ENCODE data around the gene SPRR2A. TPM values are rescaled to one million over a fixed set of nuclear protein-coding genes. Genes with fewer than 3 reads are reported as not detected.

The SPRR2A gene
- total RNA-seq, 1 experiment from 2014 or later = not detected

GRCh38 chr1:153070243-153070642, 12.9 kb upstream of the SPRR2A start:
- peaks cover 34% of the 10 kb centered on the region for H3K27me3 ChIP-seq (ENCODE audit: insufficient read depth, low read length)
- ATAC-seq = no peak
- no peaks in the 10 kb centered on the region for H3K9me3 ChIP-seq (ENCODE audit: control insufficient read depth in 1 of 2, insufficient read depth in 1 of 2, low read depth in 1 of 2, low read length in 2 of 2)
- no peaks in the 10 kb centered on the region for H3K4me1 ChIP-seq (ENCODE audit: control insufficient read depth in 1 of 2, insufficient read depth in 2 of 2, low read length in 2 of 2)
- ChIA-PET RAD21 (ENCODE audit: low non-redundant PET in 1 of 2, low total read pairs in 2 of 2, uncharacterized antibody in 2 of 2, unreplicated experiment in 2 of 2) (no interaction called here), CTCF (no interaction called here), POLR2A (no interaction called here)
- H2AFZ ChIP-seq (ENCODE audit: low read depth, low read length, poor library complexity, severe bottlenecking) = no peak overlapping the region
- no peaks in the 10 kb centered on the region for H3K9me2 ChIP-seq (ENCODE audit: insufficient read depth)
- H3K79me2 ChIP-seq (ENCODE audit: insufficient read depth, low read length) = no peaks in the 10 kb centered on the region
- no peak overlapping the region for H3K9ac ChIP-seq (ENCODE audit: low read length)
- BruUV-seq (replicated peaks) = no TSS peak
- TF ChIP-seq, protein P1, sequence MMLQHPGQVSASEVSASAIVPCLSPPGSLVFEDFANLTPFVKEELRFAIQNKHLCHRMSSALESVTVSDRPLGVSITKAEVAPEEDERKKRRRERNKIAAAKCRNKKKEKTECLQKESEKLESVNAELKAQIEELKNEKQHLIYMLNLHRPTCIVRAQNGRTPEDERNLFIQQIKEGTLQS (IDR thresholded peaks at IDR 0.05) = no peak
- no peak for TF ChIP-seq SRF (IDR thresholded peaks at IDR 0.05; ENCODE audit: low read depth)
- TF ChIP-seq ELF1 (IDR thresholded peaks at IDR 0.05; ENCODE audit: borderline replicate concordance, low read depth) = no peak
- H4K20me1 ChIP-seq (ENCODE audit: insufficient read depth) = no peaks in the 10 kb centered on the region
- intact Hi-C loops (cut with micrococcal nuclease) = no loop called here
- H3K4me3 ChIP-seq (replicated peaks in 1 of 2; ENCODE audit: low read depth in 1 of 2, low read length in 2 of 2) = no peak overlapping the region
- no peak overlapping the region for H3K27ac ChIP-seq (ENCODE audit: low read depth, low read length)
- DNase-seq (ENCODE audit: low read depth, low spot score) = no peak
- no peak overlapping the region for H3K4me2 ChIP-seq (ENCODE audit: low read length)
- H3K36me3 ChIP-seq (ENCODE audit: control insufficient read depth in 1 of 2, insufficient read depth in 2 of 2, low read length in 2 of 2) = no peaks in the 10 kb centered on the region

DNA sequence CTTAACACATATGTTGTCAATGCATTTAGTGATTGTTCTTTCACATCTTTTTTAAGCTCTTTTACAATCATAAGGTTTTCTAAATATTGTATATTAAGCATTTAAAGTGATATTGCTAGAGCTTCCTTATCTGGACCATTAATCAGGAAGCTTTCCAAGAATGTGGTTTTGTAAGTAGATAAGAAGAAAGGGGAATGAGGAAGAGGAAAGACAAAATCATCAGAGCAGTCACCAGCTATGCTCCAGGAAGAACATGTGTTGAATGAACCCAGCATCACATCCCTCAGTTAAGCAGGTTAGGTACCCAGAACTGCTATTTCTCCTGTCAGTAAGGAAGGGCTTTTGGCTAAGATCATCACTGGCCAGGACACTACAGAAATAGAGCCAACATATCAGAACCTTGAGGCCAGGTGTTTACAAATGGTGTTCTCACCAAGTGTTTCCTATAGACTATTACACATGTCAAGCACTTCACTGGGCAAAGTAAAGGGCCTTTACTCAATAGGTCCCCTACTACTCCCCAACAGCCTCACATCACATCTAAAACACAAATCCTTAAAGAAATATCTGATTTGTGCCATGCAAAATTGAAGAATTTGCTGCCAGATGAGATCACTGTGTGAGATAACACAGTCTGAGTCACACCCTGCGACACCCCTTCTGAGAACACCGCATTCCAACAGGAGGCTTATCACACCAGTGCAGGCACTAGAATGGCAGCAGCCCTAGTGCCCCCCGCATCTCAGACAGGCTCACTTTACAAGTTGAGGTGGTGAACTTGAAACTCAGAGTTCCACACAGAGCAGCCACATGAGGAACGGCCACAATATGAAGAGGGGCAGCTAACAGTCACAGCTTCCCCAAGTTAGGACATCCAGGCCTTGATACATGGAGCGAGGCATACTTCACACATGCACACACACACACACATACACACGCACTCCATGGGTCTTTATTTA, 1.8 kb upstream of the SPRR2A start:
- CTCF ChIA-PET = interaction anchor here (1.5 kb wide), 1 partner anchor 8 kb away, joined by 4 read pairs; no protein-coding TSS in a partner anchor
- TF ChIP-seq SP1 (IDR thresholded peaks at IDR 0.05; ENCODE audit: low read depth) (no peak), YY1 (IDR thresholded peaks at IDR 0.05; ENCODE audit: extremely low read depth, insufficient replicate concordance, low read depth, low read length) (no peak), ELF1 (IDR thresholded peaks at IDR 0.05; ENCODE audit: borderline replicate concordance, low read depth) (no peak), SRF (IDR thresholded peaks at IDR 0.05; ENCODE audit: low read depth) (no peak), FOSL1 (IDR thresholded peaks at IDR 0.05; ENCODE audit: low read depth) (no peak), EZH2 (IDR thresholded peaks at IDR 0.05) (no peak), RAD21 (IDR thresholded peaks at IDR 0.05; ENCODE audit: low read depth) (no peak), EZH2phosphoT487 (IDR thresholded peaks at IDR 0.05; ENCODE audit: borderline replicate concordance) (no peak), MAX (IDR thresholded peaks at IDR 0.05) (no peak), CTCF (IDR thresholded peaks at IDR 0.05 in 2 of 3, conservative IDR thresholded peaks at IDR 0.05 in 1 of 3; ENCODE audit: borderline replicate concordance in 1 of 3, insufficient read depth in 1 of 3, low read depth in 2 of 3, low read length in 2 of 3) (no peak), JUND (IDR thresholded peaks at IDR 0.05) (no peak), EGR1 (IDR thresholded peaks at IDR 0.05; ENCODE audit: low read depth) (no peak)
- TF ChIP-seq, protein P1 (IDR thresholded peaks at IDR 0.05) = no peak

More for the DNA sequence above, 1.8 kb upstream of the SPRR2A start:
- Histone ChIP-seq H3K9me2 (ENCODE audit: insufficient read depth) (no peaks in the 10 kb centered on the region), H3K27ac (ENCODE audit: low read depth, low read length) (no peak overlapping the region), H3K9me3 (ENCODE audit: control insufficient read depth in 1 of 2, insufficient read depth in 1 of 2, low read depth in 1 of 2, low read length in 2 of 2) (no peaks in the 10 kb centered on the region), H3K79me2 (ENCODE audit: insufficient read depth, low read length) (no peaks in the 10 kb centered on the region), H3K4me3 (replicated peaks in 1 of 2; ENCODE audit: low read depth in 1 of 2, low read length in 2 of 2) (no peak overlapping the region), H4K20me1 (ENCODE audit: insufficient read depth) (no peaks in the 10 kb centered on the region), H3K27me3 (ENCODE audit: insufficient read depth, low read length) (peaks cover 30% of the 10 kb centered on the region), H3K4me1 (ENCODE audit: control insufficient read depth in 1 of 2, insufficient read depth in 2 of 2, low read length in 2 of 2) (no peaks in the 10 kb centered on the region), H2AFZ (ENCODE audit: low read depth, low read length, poor library complexity, severe bottlenecking) (no peak overlapping the region), H3K36me3 (ENCODE audit: control insufficient read depth in 1 of 2, insufficient read depth in 2 of 2, low read length in 2 of 2) (no peaks in the 10 kb centered on the region), H3K4me2 (ENCODE audit: low read length) (no peak overlapping the region), H3K9ac (ENCODE audit: low read length) (no peak overlapping the region)
- BruUV-seq (replicated peaks) = no TSS peak
- no peak for DNase-seq (ENCODE audit: low read depth, low spot score)
- ChIA-PET POLR2A (no interaction called here), RAD21 (ENCODE audit: low non-redundant PET in 1 of 2, low total read pairs in 2 of 2, uncharacterized antibody in 2 of 2, unreplicated experiment in 2 of 2) (no interaction called here)
- ATAC-seq = no peak
- intact Hi-C loops (cut with micrococcal nuclease) = no loop called here
